ENCODE results near the gene TUT4.

The TUT4 gene

GRCh38 chr1:52531249-52531872, 21.5 kb downstream of the TUT4 start:
- peak; percentile 1 for DNase-seq

GRCh38 chr1:52530563-52531144, 22.2 kb downstream of the TUT4 start:
- DNase-seq: no peak

- no peak for DNase-seq
Observed at GRCh38 chr1:52523376-52523775, 29.5 kb downstream of the TUT4 start.

- DNase-seq: no peak
Observed at GRCh38 chr1:52520148-52520547, 32.7 kb downstream of the TUT4 start.

GRCh38 chr1:52518962-52519361, 33.9 kb downstream of the TUT4 start:
- DNase-seq: no peak

- no peak for DNase-seq
Observed at GRCh38 chr1:52511851-52512615, 40.9 kb downstream of the TUT4 start.

- DNase-seq: no peak
Observed at GRCh38 chr1:52511439-52511838, 41.5 kb downstream of the TUT4 start.

GRCh38 chr1:52506920-52507546, 45.9 kb downstream of the TUT4 start:
- DNase-seq: no peak

- DNase-seq: no peak
Observed at GRCh38 chr1:52506349-52506748, 46.5 kb downstream of the TUT4 start.

- DNase-seq: no peak
Observed at GRCh38 chr1:52504720-52505119, 48.2 kb downstream of the TUT4 start.

GRCh38 chr1:52503706-52504105, 49.2 kb downstream of the TUT4 start:
- DNase-seq: no peak

- DNase-seq: no peak
Observed at GRCh38 chr1:52502789-52503188, 50.1 kb downstream of the TUT4 start.

- DNase-seq: no peak
Observed at GRCh38 chr1:52487632-52488031, 65.3 kb downstream of the TUT4 start.

GRCh38 chr1:52482326-52483004, 70.4 kb downstream of the TUT4 start:
- DNase-seq: no peak

- peak; percentile 2 for DNase-seq
Observed at GRCh38 chr1:52479076-52479475, 73.8 kb downstream of the TUT4 start.

- no peak for DNase-seq
Observed at GRCh38 chr1:52477876-52478275, 75.0 kb downstream of the TUT4 start.

- no peak for DNase-seq
Observed at GRCh38 chr1:52476943-52477342, 75.9 kb downstream of the TUT4 start.

GRCh38 chr1:52474807-52475206, 78.1 kb downstream of the TUT4 start:
- no peak for DNase-seq

- no peak for DNase-seq
Observed at GRCh38 chr1:52473039-52473438, 79.9 kb downstream of the TUT4 start.

GRCh38 chr1:52472384-52472783, 80.5 kb downstream of the TUT4 start:
- DNase-seq: no peak

- peak; percentile 6 for DNase-seq
Observed at GRCh38 chr1:52469108-52469507, 83.8 kb downstream of the TUT4 start.

GRCh38 chr1:52463891-52464290, 89.0 kb downstream of the TUT4 start:
- DNase-seq: no peak

- DNase-seq: no peak
Observed at GRCh38 chr1:52461821-52462220, 91.1 kb downstream of the TUT4 start.
